ENCODE measurements around the gene ARPC3. TPM values are rescaled to one million over a fixed set of nuclear protein-coding genes. Genes with fewer than 3 reads are reported as not detected.

Gene ARPC3
- total and polyA plus RNA-seq, 10 of the 15 experiments (the other 5 are each of a cell fraction or from before 2014, with no cell fraction given) = 81.6 to 890 (median 564) TPM

Small RNAs within 50 kb of the gene (small RNA-seq; reads per million reads assigned to genes)
- not detected for gene RF00278

Other genes with a start within 250 kb of the ARPC3 start
Only the 7 nearest of the 9 such genes appear.
- gene ANAPC7, start 46.6 kb downstream of the ARPC3 start, total RNA-seq (2014; rRNA removed) = 55.0 and 69.0 TPM in 2 replicates
- 58.6 and 62.7 TPM in 2 replicates for gene ANAPC7, start 46.6 kb downstream of the ARPC3 start, total RNA-seq (2014; rRNA removed; fragmentation: Illumina TruSeq; extraction: Trizol)
- gene ANAPC7, start 46.6 kb downstream of the ARPC3 start, total RNA-seq (2021) = 55.2 and 57.2 TPM in 2 replicates
- 59.9 and 69.6 TPM in 2 replicates for gene ANAPC7, start 46.6 kb downstream of the ARPC3 start, polyA plus RNA-seq (2011; rRNA removed)
- gene ANAPC7, start 46.6 kb downstream of the ARPC3 start, polyA plus RNA-seq (2014; fragmentation: Illumina TruSeq; extraction: Trizol) = 57.3 and 79.8 TPM in 2 replicates
- 10 to 100 TPM; 24.5 to 30.1 TPM for gene ANAPC7, start 46.6 kb downstream of the ARPC3 start, polyA plus RNA-seq (2014; fragmentation: Nextera tagmentation; extraction: Ambion mirVana)
- gene ANAPC7, start 46.6 kb downstream of the ARPC3 start, polyA plus RNA-seq (2014; rRNA removed) = 71.0 and 73.7 TPM in 2 replicates
- 10 to 100 TPM; 69.7 to 77.9 TPM for gene ANAPC7, start 46.6 kb downstream of the ARPC3 start, polyA plus RNA-seq (2016; fragmentation: Nextera tagmentation; extraction: Ambion mirVana)
- 27.1 and 35.5 TPM in 2 replicates for gene GPN3, start 17.9 kb upstream of the ARPC3 start, total RNA-seq (2014; rRNA removed)
- gene GPN3, start 17.9 kb upstream of the ARPC3 start, total RNA-seq (2014; rRNA removed; fragmentation: Illumina TruSeq; extraction: Trizol) = 43.5 and 46.3 TPM in 2 replicates
- 45.5 and 46.8 TPM in 2 replicates for gene GPN3, start 17.9 kb upstream of the ARPC3 start, total RNA-seq (2021)
- gene GPN3, start 17.9 kb upstream of the ARPC3 start, polyA plus RNA-seq (2011; rRNA removed) = 60.7 and 76.5 TPM in 2 replicates
- 42.4 and 50.8 TPM in 2 replicates for gene GPN3, start 17.9 kb upstream of the ARPC3 start, polyA plus RNA-seq (2014; fragmentation: Illumina TruSeq; extraction: Trizol)
- gene GPN3, start 17.9 kb upstream of the ARPC3 start, polyA plus RNA-seq (2014; fragmentation: Nextera tagmentation; extraction: Ambion mirVana) = 10 to 100 TPM; 76.9 to 78.7 TPM
- 29.1 and 31.5 TPM in 2 replicates for gene GPN3, start 17.9 kb upstream of the ARPC3 start, polyA plus RNA-seq (2014; rRNA removed)
- gene GPN3, start 17.9 kb upstream of the ARPC3 start, polyA plus RNA-seq (2016; fragmentation: Nextera tagmentation; extraction: Ambion mirVana) = 100 to 1,000 TPM; 110 to 117 TPM
- gene FAM216A, start 18.5 kb upstream of the ARPC3 start, total RNA-seq (2014; rRNA removed) = 31.2 and 35.8 TPM in 2 replicates
- 31.3 and 34.6 TPM in 2 replicates for gene FAM216A, start 18.5 kb upstream of the ARPC3 start, total RNA-seq (2014; rRNA removed; fragmentation: Illumina TruSeq; extraction: Trizol)
- gene FAM216A, start 18.5 kb upstream of the ARPC3 start, total RNA-seq (2021) = 17.5 and 23.7 TPM in 2 replicates
- gene FAM216A, start 18.5 kb upstream of the ARPC3 start, polyA plus RNA-seq (2011; rRNA removed) = 44.3 and 72.6 TPM in 2 replicates
- 34.0 and 40.0 TPM in 2 replicates for gene FAM216A, start 18.5 kb upstream of the ARPC3 start, polyA plus RNA-seq (2014; fragmentation: Illumina TruSeq; extraction: Trizol)
- 10 to 100 TPM; 15.0 to 36.0 TPM for gene FAM216A, start 18.5 kb upstream of the ARPC3 start, polyA plus RNA-seq (2014; fragmentation: Nextera tagmentation; extraction: Ambion mirVana)
- gene FAM216A, start 18.5 kb upstream of the ARPC3 start, polyA plus RNA-seq (2014; rRNA removed) = 35.2 and 41.3 TPM in 2 replicates
- 10 to 100 TPM; 47.5 to 48.3 TPM for gene FAM216A, start 18.5 kb upstream of the ARPC3 start, polyA plus RNA-seq (2016; fragmentation: Nextera tagmentation; extraction: Ambion mirVana)
- 65.3 and 82.1 TPM in 2 replicates for gene VPS29, start 51.8 kb upstream of the ARPC3 start, total RNA-seq (2014; rRNA removed)
- 105 and 109 TPM in 2 replicates for gene VPS29, start 51.8 kb upstream of the ARPC3 start, total RNA-seq (2014; rRNA removed; fragmentation: Illumina TruSeq; extraction: Trizol)
- 78.8 and 79.4 TPM in 2 replicates for gene VPS29, start 51.8 kb upstream of the ARPC3 start, total RNA-seq (2021)
- gene VPS29, start 51.8 kb upstream of the ARPC3 start, polyA plus RNA-seq (2011; rRNA removed) = 203 and 283 TPM in 2 replicates
- 178 and 317 TPM in 2 replicates for gene VPS29, start 51.8 kb upstream of the ARPC3 start, polyA plus RNA-seq (2014; fragmentation: Illumina TruSeq; extraction: Trizol)
- gene VPS29, start 51.8 kb upstream of the ARPC3 start, polyA plus RNA-seq (2014; fragmentation: Nextera tagmentation; extraction: Ambion mirVana) = 100 to 1,000 TPM; 290 to 405 TPM
- 153 and 210 TPM in 2 replicates for gene VPS29, start 51.8 kb upstream of the ARPC3 start, polyA plus RNA-seq (2014; rRNA removed)
- gene VPS29, start 51.8 kb upstream of the ARPC3 start, polyA plus RNA-seq (2016; fragmentation: Nextera tagmentation; extraction: Ambion mirVana) = 100 to 1,000 TPM; 251 to 261 TPM
- gene RAD9B, start 52.0 kb upstream of the ARPC3 start, total RNA-seq (2014; rRNA removed) = 0.87 and 1.1 TPM in 2 replicates
- gene RAD9B, start 52.0 kb upstream of the ARPC3 start, total RNA-seq (2014; rRNA removed; fragmentation: Illumina TruSeq; extraction: Trizol) = 1.1 TPM in 2 replicates
- gene RAD9B, start 52.0 kb upstream of the ARPC3 start, total RNA-seq (2021) = 0.88 and 2.0 TPM in 2 replicates
- 1.7 and 4.0 TPM in 2 replicates for gene RAD9B, start 52.0 kb upstream of the ARPC3 start, polyA plus RNA-seq (2011; rRNA removed)
- gene RAD9B, start 52.0 kb upstream of the ARPC3 start, polyA plus RNA-seq (2014; fragmentation: Illumina TruSeq; extraction: Trizol) = 1.4 and 1.9 TPM in 2 replicates
- gene RAD9B, start 52.0 kb upstream of the ARPC3 start, polyA plus RNA-seq (2014; fragmentation: Nextera tagmentation; extraction: Ambion mirVana) = 1 to 10 TPM; 1.2 to 2.0 TPM
- 1.4 and 1.7 TPM in 2 replicates for gene RAD9B, start 52.0 kb upstream of the ARPC3 start, polyA plus RNA-seq (2014; rRNA removed)
- gene RAD9B, start 52.0 kb upstream of the ARPC3 start, polyA plus RNA-seq (2016; fragmentation: Nextera tagmentation; extraction: Ambion mirVana) = 1 to 10 TPM in 1 of 2 experiments, under 1 TPM in 1; 0.54 to 1.3 TPM
- gene PPTC7, start 133.0 kb upstream of the ARPC3 start, total RNA-seq (2014; rRNA removed) = 8.3 and 9.1 TPM in 2 replicates
- 13.4 and 13.9 TPM in 2 replicates for gene PPTC7, start 133.0 kb upstream of the ARPC3 start, total RNA-seq (2014; rRNA removed; fragmentation: Illumina TruSeq; extraction: Trizol)
- 31.0 and 31.4 TPM in 2 replicates for gene PPTC7, start 133.0 kb upstream of the ARPC3 start, total RNA-seq (2021)
- 69.6 and 89.2 TPM in 2 replicates for gene PPTC7, start 133.0 kb upstream of the ARPC3 start, polyA plus RNA-seq (2011; rRNA removed)
- 29.8 and 37.9 TPM in 2 replicates for gene PPTC7, start 133.0 kb upstream of the ARPC3 start, polyA plus RNA-seq (2014; fragmentation: Illumina TruSeq; extraction: Trizol)
- gene PPTC7, start 133.0 kb upstream of the ARPC3 start, polyA plus RNA-seq (2014; fragmentation: Nextera tagmentation; extraction: Ambion mirVana) = 1 to 10 TPM; 5.0 to 8.9 TPM
- 24.8 and 25.9 TPM in 2 replicates for gene PPTC7, start 133.0 kb upstream of the ARPC3 start, polyA plus RNA-seq (2014; rRNA removed)
- 10 to 100 TPM in 1 of 2 experiments, 1 to 10 TPM in 1; 4.0 to 11.3 TPM for gene PPTC7, start 133.0 kb upstream of the ARPC3 start, polyA plus RNA-seq (2016; fragmentation: Nextera tagmentation; extraction: Ambion mirVana)
- gene TCTN1, start 163.8 kb upstream of the ARPC3 start, total RNA-seq (2014; rRNA removed) = 15.3 and 15.6 TPM in 2 replicates
- 15.3 and 16.6 TPM in 2 replicates for gene TCTN1, start 163.8 kb upstream of the ARPC3 start, total RNA-seq (2014; rRNA removed; fragmentation: Illumina TruSeq; extraction: Trizol)
- 11.5 and 13.8 TPM in 2 replicates for gene TCTN1, start 163.8 kb upstream of the ARPC3 start, total RNA-seq (2021)
- 16.7 and 18.6 TPM in 2 replicates for gene TCTN1, start 163.8 kb upstream of the ARPC3 start, polyA plus RNA-seq (2011; rRNA removed)
- gene TCTN1, start 163.8 kb upstream of the ARPC3 start, polyA plus RNA-seq (2014; fragmentation: Illumina TruSeq; extraction: Trizol) = 12.9 and 21.2 TPM in 2 replicates
- 10 to 100 TPM in 1 of 2 experiments, 1 to 10 TPM in 1; 8.8 to 10.2 TPM for gene TCTN1, start 163.8 kb upstream of the ARPC3 start, polyA plus RNA-seq (2014; fragmentation: Nextera tagmentation; extraction: Ambion mirVana)
- gene TCTN1, start 163.8 kb upstream of the ARPC3 start, polyA plus RNA-seq (2014; rRNA removed) = 15.4 and 20.3 TPM in 2 replicates
- gene TCTN1, start 163.8 kb upstream of the ARPC3 start, polyA plus RNA-seq (2016; fragmentation: Nextera tagmentation; extraction: Ambion mirVana) = 10 to 100 TPM; 16.7 to 23.5 TPM

Data from GM12878 (cell line).